Hair follicle dermal papilla cell (primary cell): Measurements from ENCODE around the gene PSPN. TPM values are rescaled to one million over a fixed set of nuclear protein-coding genes. Genes with fewer than 3 reads are reported as not detected.

ENCODE experiments used
- small RNA-seq: library from RNA; depleted of rRNA; stranded (forward); fragments of <200 nt; gene quantifications from one replicate; pipeline ENCODE3, GENCODE V24; 2012
- total RNA-seq: library from RNA; depleted of rRNA; stranded (reverse); fragments of >200 nt; gene quantifications from 2 replicates; pipeline ENCODE4 v1.2.3, GENCODE V29; 2012

PSPN gene
- total RNA-seq, result 0.97 and 2.9 TPM in 2 replicates

GRCh38 chr19:6375411-6376010, at the start of gene PSPN:
TSS of gene PSPN (minus strand) at chr19:6375933. CDS start at chr19:6375849, 84 bp downstream.

GRCh38 chr19:6424195-6424938, 48.6 kb upstream of the PSPN start, which contains the start of gene KHSRP:
TSS of gene KHSRP (minus strand) at chr19:6424811. CDS start at chr19:6424701, 110 bp downstream.

GRCh38 chr19:6393074-6393982, 17.6 kb upstream of the PSPN start, which contains the start of gene GTF2F1:
TSS of gene GTF2F1 (minus strand) at chr19:6393164. CDS start at chr19:6392995, 169 bp downstream.

GRCh38 chr19:6372594-6373095, 3.1 kb downstream of the PSPN start, which contains the start of gene ALKBH7:
TSS of gene ALKBH7 (plus strand) at chr19:6372794. CDS start at chr19:6372821, 27 bp downstream.

GRCh38 chr19:6333439-6333838, 42.3 kb downstream of the PSPN start, which contains the start of gene ACER1:
TSS of gene ACER1 (minus strand) at chr19:6333612. CDS start at chr19:6333551, 61 bp downstream.

Small RNAs within 50 kb of the gene (small RNA-seq; reads per million reads assigned to genes)
- gene MIR6790 (not detected), gene MIR6885 (not detected)

Other genes with a start within 250 kb of the PSPN start
- not detected in 2 replicates for gene ACSBG2, start 240.3 kb downstream of the PSPN start, total RNA-seq
- gene MLLT1, start 96.0 kb downstream of the PSPN start, total RNA-seq, result 21.6 and 22.2 TPM in 2 replicates
- not detected in 2 replicates for gene ACER1, start 42.3 kb downstream of the PSPN start, total RNA-seq
- 34.1 and 41.7 TPM in 2 replicates for gene CLPP, start 14.4 kb downstream of the PSPN start, total RNA-seq
- 42.0 and 54.8 TPM in 2 replicates for gene ALKBH7, start 3.1 kb downstream of the PSPN start, total RNA-seq
- gene GTF2F1, start 17.2 kb upstream of the PSPN start, total RNA-seq, result 45.9 and 46.8 TPM in 2 replicates
- gene KHSRP, start 48.9 kb upstream of the PSPN start, total RNA-seq, result 104 and 115 TPM in 2 replicates
- gene SLC25A41, start 57.8 kb upstream of the PSPN start, total RNA-seq, result 0.12 and 0.16 TPM in 2 replicates
- gene SLC25A23, start 83.9 kb upstream of the PSPN start, total RNA-seq, result 71.8 and 74.3 TPM in 2 replicates
- gene CRB3, start 88.3 kb upstream of the PSPN start, total RNA-seq, result not detected in 2 replicates
- not detected in 2 replicates for gene DENND1C, start 105.9 kb upstream of the PSPN start, total RNA-seq
- gene TUBB4A, start 126.4 kb upstream of the PSPN start, total RNA-seq, result not detected in 2 replicates
- gene TNFSF9, start 155.1 kb upstream of the PSPN start, total RNA-seq, result 5.7 and 7.5 TPM in 2 replicates
- not detected in 2 replicates for gene CD70, start 215.2 kb upstream of the PSPN start, total RNA-seq